Gastroesophageal sphincter (tissue), 4 donors: Measurements from ENCODE around the gene S100A13. TPM values are rescaled to one million over a fixed set of nuclear protein-coding genes. Genes with fewer than 3 reads are reported as not detected.

Experiments used
- ATAC-seq: fragments of 150-250 bp; one replicate; pipeline ENCODE4 v1.9.1; 2016; ENCODE audit warnings: mild to moderate bottlenecking, moderate library complexity
- H3K27ac ChIP-seq, 4 donors: fragments of 200-600 bp; sonication (generic) in 3 of 4; 1 replicate in 3 of 4; 2 replicates in 1 of 4; pipeline ENCODE4 v1.5.1; 2016 to 2019
- H3K27me3 ChIP-seq: fragments of 200-600 bp; sonication (generic); one replicate; pipeline ENCODE4 v1.5.1; 2019
- H3K36me3 ChIP-seq, 2 donors: fragments of 200-600 bp; sonication (generic); one replicate each; pipeline ENCODE4 v1.5.1; 2019; ENCODE audit warnings: control low read depth in 1 of 2
- H3K4me1 ChIP-seq, 3 donors: fragments of 200-600 bp; sonication (generic); 1 replicate in 2 of 3; 2 replicates in 1 of 3; pipeline ENCODE4 v1.5.1; 2016 to 2019; ENCODE audit warnings: control low read depth in 2 of 3
- H3K4me3 ChIP-seq, 2 donors: fragments of 200-600 bp; sonication (generic); one replicate each; pipeline ENCODE4 v1.5.1; 2019; ENCODE audit warnings: mild to moderate bottlenecking in 1 of 2, moderate library complexity in 1 of 2
- H3K9me3 ChIP-seq, 3 donors: fragments of 200-600 bp; sonication (generic); one replicate each; pipeline ENCODE4 v1.5.1; 2017 to 2019; ENCODE audit warnings: control low read depth in 2 of 3
- EP300 ChIP-seq: sonication (generic); formaldehyde crosslinking; IDR thresholded peaks from one replicate; pipeline ENCODE4 v1.6.1; 2017; ENCODE audit warnings: antibody characterized with exemption, mild to moderate bottlenecking
- POLR2A ChIP-seq, 2 donors: fragments of 450-650 bp; IDR thresholded peaks; one replicate each; pipeline ENCODE4 v1.6.1; 2017; ENCODE audit warnings: antibody characterized with exemption in 2 of 2, mild to moderate bottlenecking in 2 of 2, moderate library complexity in 1 of 2
- POLR2AphosphoS5 ChIP-seq: sonication (generic); formaldehyde crosslinking; IDR thresholded peaks from one replicate; pipeline ENCODE4 v1.6.1; 2017; ENCODE audit warnings: antibody characterized with exemption
- WGBS, 2 donors: methylation state at CpG; one replicate each; pipeline ENCODE4 v1.1.5; 2018; ENCODE audit warnings: low coverage in 1 of 2; 5-methylcytosine and 5-hydroxymethylcytosine counted together
- total RNA-seq, 4 donors: library from RNA; depleted of rRNA; stranded (reverse); fragments of >200 nt; gene quantifications; one replicate each; pipeline ENCODE4 v1.1.0, GENCODE V29; 2016
- TF ChIP-seq, protein P1 (sequence below), 4 experiments: fragments of 200-600 bp in 2 of 4; fragments of 450-650 bp in 2 of 4; sonication (generic) in 1 of 4; IDR thresholded peaks; one replicate each; pipeline ENCODE4 v1.5.1; 2017 to 2019; ENCODE audit warnings: antibody characterized with exemption in 4 of 4, mild to moderate bottlenecking in 2 of 4, moderate library complexity in 2 of 4

Gene S100A13
- total RNA-seq, 4 donors from 2014 or later: 56.1 to 133 (median 76.3) TPM

DNA sequence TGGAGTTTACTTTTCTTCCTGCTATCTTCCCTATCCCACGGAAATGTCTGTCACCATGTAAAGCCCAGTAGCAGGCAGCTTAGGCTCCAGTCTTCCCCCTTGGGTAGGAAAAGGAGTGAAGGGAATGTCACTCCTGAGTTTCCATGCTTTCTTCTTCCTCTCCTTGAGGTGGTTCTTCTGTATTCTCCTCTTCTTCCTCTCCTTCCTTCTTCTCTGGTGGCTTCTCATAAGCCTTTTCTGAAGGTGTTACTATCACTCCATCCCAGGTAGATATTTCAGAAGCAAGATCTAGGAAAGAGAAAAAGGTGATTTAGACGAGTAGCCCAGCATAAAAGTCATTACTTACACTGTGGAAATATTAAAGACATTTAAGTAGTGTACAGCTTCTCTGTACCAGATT lies 35.0 kb upstream of the S100A13 start:
- ATAC-seq: no peak
- TF ChIP-seq, protein P1, sequence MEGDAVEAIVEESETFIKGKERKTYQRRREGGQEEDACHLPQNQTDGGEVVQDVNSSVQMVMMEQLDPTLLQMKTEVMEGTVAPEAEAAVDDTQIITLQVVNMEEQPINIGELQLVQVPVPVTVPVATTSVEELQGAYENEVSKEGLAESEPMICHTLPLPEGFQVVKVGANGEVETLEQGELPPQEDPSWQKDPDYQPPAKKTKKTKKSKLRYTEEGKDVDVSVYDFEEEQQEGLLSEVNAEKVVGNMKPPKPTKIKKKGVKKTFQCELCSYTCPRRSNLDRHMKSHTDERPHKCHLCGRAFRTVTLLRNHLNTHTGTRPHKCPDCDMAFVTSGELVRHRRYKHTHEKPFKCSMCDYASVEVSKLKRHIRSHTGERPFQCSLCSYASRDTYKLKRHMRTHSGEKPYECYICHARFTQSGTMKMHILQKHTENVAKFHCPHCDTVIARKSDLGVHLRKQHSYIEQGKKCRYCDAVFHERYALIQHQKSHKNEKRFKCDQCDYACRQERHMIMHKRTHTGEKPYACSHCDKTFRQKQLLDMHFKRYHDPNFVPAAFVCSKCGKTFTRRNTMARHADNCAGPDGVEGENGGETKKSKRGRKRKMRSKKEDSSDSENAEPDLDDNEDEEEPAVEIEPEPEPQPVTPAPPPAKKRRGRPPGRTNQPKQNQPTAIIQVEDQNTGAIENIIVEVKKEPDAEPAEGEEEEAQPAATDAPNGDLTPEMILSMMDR (IDR thresholded peaks at IDR 0.05): no peak
- TF ChIP-seq POLR2A (IDR thresholded peaks at IDR 0.05) (no peak), POLR2AphosphoS5 (no peak), EP300 (no peak)
- no peak overlapping the region for H3K27ac ChIP-seq
- H3K27me3 ChIP-seq: no peaks in the 10 kb centered on the region
- H3K36me3 ChIP-seq: peaks cover 9 to 78% of the 10 kb centered on the region in 2 donors
- H3K9me3 ChIP-seq: no peaks in the 10 kb centered on the region
- H3K4me3 ChIP-seq: no peak overlapping the region
- 41 to 62% methylated on average over 2 of the region's 2 CpGs for WGBS, 2 donors
- H3K4me1 ChIP-seq: peaks cover 0 to 14% (median 8%) of the 10 kb centered on the region in 3 donors

DNA sequence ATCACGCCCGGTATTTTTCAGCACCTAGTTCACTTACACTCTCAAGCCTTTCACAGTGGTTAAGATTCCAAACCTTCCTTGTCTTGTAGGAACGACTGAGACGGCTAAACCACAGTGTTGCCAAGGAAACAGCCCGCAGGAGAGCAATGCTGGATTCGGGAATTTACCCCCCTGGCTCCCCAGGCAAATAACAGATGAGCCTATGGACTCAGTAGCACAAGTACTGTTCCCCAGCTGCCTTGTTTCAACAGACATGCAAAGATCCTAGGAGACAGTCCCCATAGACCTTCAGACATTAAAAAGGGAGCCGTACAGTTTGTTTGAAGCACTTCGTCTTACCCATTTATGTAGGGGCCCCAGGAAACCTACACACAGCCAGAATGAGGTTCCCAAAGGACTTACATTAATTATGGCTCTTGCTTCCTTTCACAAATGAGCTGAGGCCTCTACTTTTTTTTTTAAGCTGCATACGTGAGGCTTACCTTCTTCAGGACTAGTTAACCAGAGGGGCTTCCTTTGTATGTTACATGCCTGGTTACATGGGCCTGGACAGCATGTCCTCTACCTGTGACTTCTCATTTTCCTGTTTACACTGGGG lies 33.9 kb upstream of the S100A13 start:
- no peak overlapping the region for H3K27ac ChIP-seq
- no peak for TF ChIP-seq EP300
- TF ChIP-seq POLR2AphosphoS5: no peak
- no peak for TF ChIP-seq POLR2A (IDR thresholded peaks at IDR 0.05)
- TF ChIP-seq, protein P1 (IDR thresholded peaks at IDR 0.05): no peak
- H3K36me3 ChIP-seq: peaks cover 9 to 67% of the 10 kb centered on the region in 2 donors
- no peak overlapping the region for H3K4me3 ChIP-seq
- no peaks in the 10 kb centered on the region for H3K9me3 ChIP-seq
- H3K4me1 ChIP-seq: peaks cover 0 to 14% (median 8%) of the 10 kb centered on the region in 3 donors
- 63 to 70% methylated on average over 2 to 4 of the region's 9 CpGs for WGBS, 2 donors
- no peak for ATAC-seq
- H3K27me3 ChIP-seq: no peaks in the 10 kb centered on the region

DNA sequence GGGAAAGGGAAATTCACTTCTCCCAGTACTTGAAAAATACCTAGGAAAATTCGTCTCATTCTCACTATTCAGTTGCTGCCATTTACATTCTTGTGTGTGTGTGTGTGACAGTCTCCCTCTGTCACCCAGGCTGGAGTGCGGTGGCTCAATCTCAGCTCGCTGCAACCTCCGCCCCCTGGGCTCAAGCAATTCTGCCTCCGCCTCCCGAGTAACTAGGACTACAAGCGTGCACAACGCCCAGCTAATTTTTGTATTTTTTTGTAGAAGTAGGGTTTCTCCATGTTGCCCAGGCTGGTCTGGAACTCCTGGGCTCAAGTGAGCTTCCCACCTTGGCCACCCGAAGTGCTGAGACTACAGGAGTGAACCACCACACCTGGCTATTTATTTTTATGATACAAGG lies 32.4 kb upstream of the S100A13 start:
- no peak for ATAC-seq
- Histone ChIP-seq H3K27me3 (no peaks in the 10 kb centered on the region), H3K36me3 (peaks cover 0 to 52% of the 10 kb centered on the region in 2 donors), H3K27ac (peak overlapping the region in 3 of 4 donors; percentile 96 to 98 (median 97)), H3K4me1 (peaks cover 0 to 14% (median 8%) of the 10 kb centered on the region in 3 donors), H3K4me3 (peak overlapping the region in 1 of 2 donors; percentile 80), H3K9me3 (no peaks in the 10 kb centered on the region)
- TF ChIP-seq EP300 (no peak), POLR2A (IDR thresholded peaks at IDR 0.05) (no peak), POLR2AphosphoS5 (no peak)
- TF ChIP-seq, protein P1 (IDR thresholded peaks at IDR 0.05): no peak
- 74 to 87% methylated on average over 9 of the region's 9 CpGs for WGBS, 2 donors

DNA sequence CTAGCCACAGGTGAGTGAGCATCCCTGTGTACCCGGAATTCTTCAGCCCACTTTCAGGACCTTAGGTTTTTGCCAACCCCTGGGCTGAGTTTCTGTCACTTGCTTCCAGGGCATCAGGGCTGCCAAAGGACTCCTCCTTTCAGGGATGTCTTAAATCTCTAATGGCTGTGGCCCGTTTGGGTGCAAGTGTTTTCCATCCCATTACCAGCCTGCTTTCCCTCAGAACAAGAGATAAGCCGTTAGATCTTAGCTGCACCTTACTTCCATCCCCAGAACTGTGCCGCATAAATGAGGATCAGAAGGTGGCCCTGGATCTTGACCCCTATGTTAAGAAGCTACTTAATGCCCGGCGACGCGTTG lies 31.9 kb upstream of the S100A13 start:
- TF ChIP-seq POLR2A (IDR thresholded peaks at IDR 0.05) (no peak), POLR2AphosphoS5 (no peak), EP300 (no peak)
- TF ChIP-seq, protein P1 (IDR thresholded peaks at IDR 0.05): no peak
- peak overlapping the region; percentile 70 to 98 (median 96) for H3K27ac ChIP-seq
- peaks cover 0 to 47% of the 10 kb centered on the region in 2 donors for H3K36me3 ChIP-seq
- no peaks in the 10 kb centered on the region for H3K9me3 ChIP-seq
- no peak for ATAC-seq
- peaks cover 0 to 14% (median 8%) of the 10 kb centered on the region in 3 donors for H3K4me1 ChIP-seq
- 40 to 50% methylated on average over 2 to 4 of the region's 8 CpGs for WGBS, 2 donors
- no peaks in the 10 kb centered on the region for H3K27me3 ChIP-seq
- H3K4me3 ChIP-seq: peak overlapping the region; percentile 72 to 80
